Activated T-helper 2 cell treated with anti-CD3 and anti-CD28 coated beads, Interferon-gamma antibody, Interleukin-2, Interleukin-4, amounts not matched to agents 10 μg/mL and 5 μg/mL and 100 μg/mL, durations not matched to agents 14 hours and 24 hours and 36 hours (primary cell): Measurements from ENCODE around the gene AKAP8L. TPM values are rescaled to one million over a fixed set of nuclear protein-coding genes. Genes with fewer than 3 reads are reported as not detected.
A peak's percentile ranks its signal among the peaks of the same experiment; 100 is the strongest.

Source experiments
- DNase-seq: peaks from one replicate; pipeline ENCODE4 v3.0.0; 2021; ENCODE audit warnings: low spot score
- H3K27ac Mint-ChIP-seq: one replicate; pipeline ENCODE4 v1.8.0; 2021; ENCODE audit warnings: mixed read lengths
- H3K27me3 Mint-ChIP-seq: one replicate; pipeline ENCODE4 v1.8.0; 2021; ENCODE audit warnings: low read depth, mixed read lengths
- H3K36me3 Mint-ChIP-seq: one replicate; pipeline ENCODE4 v1.8.0; 2021; ENCODE audit warnings: low read depth, mixed read lengths
- H3K4me1 Mint-ChIP-seq: one replicate; pipeline ENCODE4 v1.8.0; 2021; ENCODE audit warnings: low read depth, mixed read lengths
- H3K4me3 Mint-ChIP-seq: one replicate; pipeline ENCODE4 v1.8.0; 2021; ENCODE audit warnings: low read depth, mild to moderate bottlenecking, moderate library complexity, mixed read lengths
- H3K9me3 Mint-ChIP-seq: one replicate; pipeline ENCODE4 v1.8.0; 2021; ENCODE audit warnings: mixed read lengths
- intact Hi-C: fragments of 100-400 bp; cut with micrococcal nuclease; formaldehyde crosslinking; loops from one replicate; pipeline ENCODE4 v1.15.1; 2023
- total RNA-seq: library from RNA; stranded (reverse); gene quantifications from 2 replicates; pipeline ENCODE4 v1.2.3, GENCODE V29; 2022

AKAP8L gene
- total RNA-seq, 1 donor from 2014 or later, result 76.6 TPM

GRCh38 chr19:15436012-15436825, 17.4 kb upstream of the AKAP8L start:
- no peak for DNase-seq
- Mint-ChIP-seq H3K27ac (no peak overlapping the region), H3K4me1 (peaks cover 16% of the 10 kb centered on the region), H3K4me3 (no peak overlapping the region), H3K9me3 (no peaks in the 10 kb centered on the region), H3K27me3 (no peaks in the 10 kb centered on the region), H3K36me3 (peaks cover 8% of the 10 kb centered on the region)
- intact Hi-C loops, result no loop called here

GRCh38 chr19:15433519-15434069, 14.8 kb upstream of the AKAP8L start:
- Mint-ChIP-seq H3K4me1 (peaks cover 21% of the 10 kb centered on the region), H3K4me3 (peak overlapping the region; percentile 97), H3K36me3 (peaks cover 14% of the 10 kb centered on the region), H3K27ac (peak overlapping the region; percentile 93), H3K27me3 (no peaks in the 10 kb centered on the region), H3K9me3 (no peaks in the 10 kb centered on the region)
- DNase-seq, result no peak
- intact Hi-C loops, result no loop called here

GRCh38 chr19:15432629-15433518, 14.1 kb upstream of the AKAP8L start:
- Mint-ChIP-seq H3K4me3 (peak overlapping the region; percentile 97), H3K9me3 (no peaks in the 10 kb centered on the region)

GRCh38 chr19:15432018-15432494, 13.3 kb upstream of the AKAP8L start:
- intact Hi-C loops, result loop anchor here (1.0 kb wide), 3 partner anchors 13 to 123 kb away; no protein-coding TSS in a partner anchor
- Mint-ChIP-seq H3K4me3 (peak overlapping the region; percentile 97), H3K4me1 (peaks cover 21% of the 10 kb centered on the region), H3K27ac (peak overlapping the region; percentile 92), H3K27me3 (no peaks in the 10 kb centered on the region), H3K36me3 (peaks cover 21% of the 10 kb centered on the region), H3K9me3 (no peaks in the 10 kb centered on the region)
- no peak for DNase-seq

More at GRCh38 chr19:15432629-15433518, 14.1 kb upstream of the AKAP8L start:
- Mint-ChIP-seq H3K4me1 (peaks cover 21% of the 10 kb centered on the region), H3K27me3 (no peaks in the 10 kb centered on the region), H3K27ac (peak overlapping the region; percentile 93), H3K36me3 (peaks cover 14% of the 10 kb centered on the region)
- peak; percentile 94 for DNase-seq
- intact Hi-C loops, result loop anchor here (1.0 kb wide), 3 partner anchors 14 to 122 kb away; no protein-coding TSS in a partner anchor

- Mint-ChIP-seq H3K27ac (peak overlapping the region; percentile 92), H3K4me1 (peaks cover 21% of the 10 kb centered on the region), H3K27me3 (no peaks in the 10 kb centered on the region), H3K36me3 (peaks cover 26% of the 10 kb centered on the region), H3K4me3 (peak overlapping the region; percentile 97), H3K9me3 (no peaks in the 10 kb centered on the region)
- intact Hi-C loops, result loop anchor here (1.0 kb wide), 3 partner anchors 12 to 124 kb away; no protein-coding TSS in a partner anchor
- no peak for DNase-seq
Measured at GRCh38 chr19:15431396-15432017, 12.7 kb upstream of the AKAP8L start.

- peaks cover 21% of the 10 kb centered on the region for H3K4me1 Mint-ChIP-seq
- no peaks in the 10 kb centered on the region for H3K9me3 Mint-ChIP-seq
- H3K27me3 Mint-ChIP-seq, result no peaks in the 10 kb centered on the region
- peak overlapping the region; percentile 9 for H3K27ac Mint-ChIP-seq
- intact Hi-C loops, result no loop called here
- no peak for DNase-seq
- peak overlapping the region; percentile 97 for H3K4me3 Mint-ChIP-seq
- peaks cover 35% of the 10 kb centered on the region for H3K36me3 Mint-ChIP-seq
Measured at GRCh38 chr19:15430526-15431120, 11.8 kb upstream of the AKAP8L start.

GRCh38 chr19:15429825-15430467, 11.2 kb upstream of the AKAP8L start:
- H3K4me1 Mint-ChIP-seq, result peaks cover 21% of the 10 kb centered on the region
- H3K36me3 Mint-ChIP-seq, result peaks cover 37% of the 10 kb centered on the region
- H3K4me3 Mint-ChIP-seq, result peak overlapping the region; percentile 97
- no peak for DNase-seq
- no peak overlapping the region for H3K27ac Mint-ChIP-seq
- no peaks in the 10 kb centered on the region for H3K9me3 Mint-ChIP-seq
- intact Hi-C loops, result no loop called here
- H3K27me3 Mint-ChIP-seq, result no peaks in the 10 kb centered on the region

- H3K9me3 Mint-ChIP-seq, result no peaks in the 10 kb centered on the region
- no peak overlapping the region for H3K4me3 Mint-ChIP-seq
- DNase-seq, result no peak
- intact Hi-C loops, result no loop called here
- H3K27me3 Mint-ChIP-seq, result no peaks in the 10 kb centered on the region
- H3K36me3 Mint-ChIP-seq, result peaks cover 40% of the 10 kb centered on the region
- H3K4me1 Mint-ChIP-seq, result peaks cover 21% of the 10 kb centered on the region
- no peak overlapping the region for H3K27ac Mint-ChIP-seq
Measured at GRCh38 chr19:15428956-15429824, 10.4 kb upstream of the AKAP8L start.

GRCh38 chr19:15427991-15428471, 9.2 kb upstream of the AKAP8L start:
- H3K4me1 Mint-ChIP-seq, result peaks cover 15% of the 10 kb centered on the region
- no peak for DNase-seq
- H3K27ac Mint-ChIP-seq, result no peak overlapping the region
- peaks cover 52% of the 10 kb centered on the region for H3K36me3 Mint-ChIP-seq
- H3K4me3 Mint-ChIP-seq, result no peak overlapping the region
- no peaks in the 10 kb centered on the region for H3K27me3 Mint-ChIP-seq
- intact Hi-C loops, result no loop called here
- H3K9me3 Mint-ChIP-seq, result peaks cover 5% of the 10 kb centered on the region

- no peaks in the 10 kb centered on the region for H3K27me3 Mint-ChIP-seq
- peaks cover 5% of the 10 kb centered on the region for H3K9me3 Mint-ChIP-seq
- no peak overlapping the region for H3K27ac Mint-ChIP-seq
- no peak overlapping the region for H3K4me3 Mint-ChIP-seq
- H3K36me3 Mint-ChIP-seq, result peaks cover 59% of the 10 kb centered on the region
- intact Hi-C loops, result no loop called here
- H3K4me1 Mint-ChIP-seq, result peaks cover 13% of the 10 kb centered on the region
- DNase-seq, result no peak
Measured at GRCh38 chr19:15427350-15427700, 8.5 kb upstream of the AKAP8L start.
